Activated naive CD4-positive, alpha-beta T cell treated with anti-CD3 and anti-CD28 coated beads, Interleukin-2, amount 50 U/mL, for 24 hours (primary cell): ENCODE data around the gene PHF21A.
A peak's percentile ranks its signal among the peaks of the same experiment; 100 is the strongest.

Source experiments
- H3K27ac Mint-ChIP-seq: one replicate; pipeline ENCODE4 v1.8.0; 2021; ENCODE audit warnings: mild to moderate bottlenecking, mixed read lengths
- H3K27me3 Mint-ChIP-seq: one replicate; pipeline ENCODE4 v1.8.0; 2021; ENCODE audit warnings: mixed read lengths
- H3K36me3 Mint-ChIP-seq: one replicate; pipeline ENCODE4 v1.8.0; 2021; ENCODE audit warnings: mixed read lengths
- H3K4me1 Mint-ChIP-seq: one replicate; pipeline ENCODE4 v1.8.0; 2021; ENCODE audit warnings: mixed read lengths
- H3K4me3 Mint-ChIP-seq: one replicate; pipeline ENCODE4 v1.8.0; 2021; ENCODE audit warnings: mild to moderate bottlenecking, mixed read lengths
- H3K9me3 Mint-ChIP-seq: one replicate; pipeline ENCODE4 v1.8.0; 2021; ENCODE audit warnings: mixed read lengths

The PHF21A gene

DNA sequence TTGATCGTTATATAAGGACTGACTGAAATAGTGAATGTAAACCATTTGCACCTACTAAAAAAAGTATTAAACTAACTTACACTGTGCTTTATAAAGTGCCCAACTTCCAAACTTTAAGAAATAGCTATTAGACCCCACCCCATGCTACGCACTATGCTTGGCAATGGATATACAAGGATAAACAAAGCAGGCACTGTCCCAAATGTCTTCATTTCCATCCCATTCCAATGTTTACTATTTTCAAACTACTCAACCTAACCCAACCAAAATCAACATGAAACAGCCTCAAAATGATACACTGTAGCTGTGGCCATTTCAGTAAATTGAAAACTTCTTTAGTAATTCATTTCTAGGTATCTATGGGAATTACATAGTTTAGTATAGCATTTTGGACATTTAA lies 12.5 kb downstream of the PHF21A start:
- Mint-ChIP-seq H3K36me3 (no peaks in the 10 kb centered on the region), H3K4me1 (peaks cover 39% of the 10 kb centered on the region), H3K27me3 (no peaks in the 10 kb centered on the region), H3K9me3 (no peaks in the 10 kb centered on the region), H3K4me3 (no peak overlapping the region), H3K27ac (no peak overlapping the region)

- H3K4me1 Mint-ChIP-seq, result peaks cover 37% of the 10 kb centered on the region
- H3K4me3 Mint-ChIP-seq, result no peak overlapping the region
- no peaks in the 10 kb centered on the region for H3K27me3 Mint-ChIP-seq
- H3K27ac Mint-ChIP-seq, result no peak overlapping the region
- no peaks in the 10 kb centered on the region for H3K9me3 Mint-ChIP-seq
- H3K36me3 Mint-ChIP-seq, result no peaks in the 10 kb centered on the region
Measured at GRCh38 chr11:46107780-46108179, 13.5 kb downstream of the PHF21A start.

GRCh38 chr11:46107408-46107718 lies 13.9 kb downstream of the PHF21A start:
- Mint-ChIP-seq H3K27ac (no peak overlapping the region), H3K27me3 (no peaks in the 10 kb centered on the region), H3K9me3 (no peaks in the 10 kb centered on the region), H3K4me1 (peaks cover 37% of the 10 kb centered on the region), H3K4me3 (no peak overlapping the region), H3K36me3 (no peaks in the 10 kb centered on the region)

DNA sequence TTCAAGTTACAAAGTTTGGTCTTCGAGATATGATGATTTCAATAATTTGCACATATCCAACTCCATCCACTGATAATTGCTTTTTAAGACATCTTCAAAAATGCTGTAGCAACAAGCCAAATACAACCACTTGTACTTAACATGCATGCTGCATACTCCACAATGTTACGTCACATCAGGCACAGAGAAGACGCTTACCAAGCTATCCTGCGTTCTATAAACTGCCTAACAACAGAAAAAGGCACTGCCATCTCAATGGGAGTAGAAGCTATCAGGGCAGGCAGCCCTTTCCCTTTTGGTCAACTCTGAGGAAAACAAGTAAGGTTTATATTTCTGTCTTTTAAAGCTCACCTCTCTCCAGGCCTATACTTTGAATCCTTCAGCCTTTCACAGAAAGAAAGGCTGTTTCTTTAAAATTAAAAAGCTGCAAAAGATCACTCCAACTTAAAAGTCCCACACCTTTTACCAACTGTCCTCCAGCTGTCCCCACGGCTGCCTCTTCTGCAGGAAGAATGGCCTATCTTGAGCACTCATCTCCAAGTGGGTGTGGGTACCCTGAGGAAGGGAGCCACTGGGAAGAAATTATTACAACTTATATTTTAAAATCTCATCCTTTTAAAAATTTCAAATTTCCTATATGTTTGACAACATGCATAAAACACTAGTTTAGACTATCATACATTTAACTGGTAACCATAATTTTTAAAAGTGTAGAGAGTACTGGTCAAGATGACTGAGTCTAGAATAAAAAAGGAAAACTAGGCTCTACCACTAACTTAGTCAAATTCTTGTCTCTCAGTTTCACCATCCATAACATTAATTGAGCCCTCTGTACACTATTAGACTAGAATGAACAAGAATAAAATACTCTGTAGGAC lies 14.5 kb downstream of the PHF21A start:
- no peaks in the 10 kb centered on the region for H3K36me3 Mint-ChIP-seq
- H3K9me3 Mint-ChIP-seq, result no peaks in the 10 kb centered on the region
- peaks cover 37% of the 10 kb centered on the region for H3K4me1 Mint-ChIP-seq
- no peak overlapping the region for H3K27ac Mint-ChIP-seq
- H3K4me3 Mint-ChIP-seq, result no peak overlapping the region
- H3K27me3 Mint-ChIP-seq, result no peaks in the 10 kb centered on the region

DNA sequence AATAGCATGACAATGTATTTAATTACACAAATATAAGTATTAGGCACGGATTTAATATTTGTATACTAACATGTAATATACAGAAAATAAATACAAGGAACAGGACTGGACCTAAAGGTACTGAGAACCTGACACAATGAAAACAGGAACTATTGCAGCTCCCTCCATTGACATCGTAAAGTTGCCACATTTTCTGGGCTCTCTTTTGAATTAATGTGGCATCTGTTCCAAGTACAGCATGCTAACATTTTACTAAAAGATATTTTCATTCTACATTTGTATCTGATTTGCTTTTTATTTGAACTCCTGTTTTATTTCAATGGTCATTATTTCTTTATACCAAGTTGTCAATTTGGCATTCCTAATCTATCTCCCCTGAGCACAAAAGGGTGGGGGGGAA lies 15.3 kb downstream of the PHF21A start:
- peaks cover 40% of the 10 kb centered on the region for H3K4me1 Mint-ChIP-seq
- no peaks in the 10 kb centered on the region for H3K9me3 Mint-ChIP-seq
- H3K36me3 Mint-ChIP-seq, result no peaks in the 10 kb centered on the region
- no peak overlapping the region for H3K27ac Mint-ChIP-seq
- H3K27me3 Mint-ChIP-seq, result no peaks in the 10 kb centered on the region
- H3K4me3 Mint-ChIP-seq, result no peak overlapping the region

DNA sequence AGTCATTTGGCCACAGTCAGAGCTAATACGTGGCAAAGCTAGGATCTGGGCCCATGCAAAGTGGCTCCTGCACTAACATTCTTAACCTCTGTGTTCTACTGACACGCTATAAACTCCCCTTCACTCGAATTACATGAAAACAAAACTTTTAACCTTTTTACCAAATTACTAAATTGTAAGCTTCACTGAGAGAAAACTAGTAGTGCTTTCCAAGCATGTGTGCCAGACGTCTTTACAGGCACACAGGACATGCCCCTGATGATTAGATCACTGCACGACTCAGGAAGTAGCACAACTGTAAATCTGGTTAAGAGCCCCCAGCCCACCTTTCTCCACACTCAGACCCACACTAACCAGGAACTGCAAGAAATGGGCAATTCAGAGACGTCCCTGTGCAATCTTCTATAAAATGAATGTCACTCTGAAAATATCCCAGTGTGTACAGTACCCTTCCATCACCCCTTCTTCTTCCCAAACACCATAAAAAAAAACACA lies 16.1 kb downstream of the PHF21A start:
- no peak overlapping the region for H3K27ac Mint-ChIP-seq
- H3K36me3 Mint-ChIP-seq, result no peaks in the 10 kb centered on the region

GRCh38 chr11:46102843-46103242 lies 18.4 kb downstream of the PHF21A start:
- Mint-ChIP-seq H3K36me3 (no peaks in the 10 kb centered on the region), H3K4me3 (no peak overlapping the region), H3K4me1 (peaks cover 69% of the 10 kb centered on the region), H3K27me3 (no peaks in the 10 kb centered on the region), H3K27ac (no peak overlapping the region), H3K9me3 (no peaks in the 10 kb centered on the region)

More for the DNA sequence above, 16.1 kb downstream of the PHF21A start:
- peaks cover 46% of the 10 kb centered on the region for H3K4me1 Mint-ChIP-seq
- no peaks in the 10 kb centered on the region for H3K9me3 Mint-ChIP-seq
- H3K4me3 Mint-ChIP-seq, result no peak overlapping the region
- no peaks in the 10 kb centered on the region for H3K27me3 Mint-ChIP-seq

DNA sequence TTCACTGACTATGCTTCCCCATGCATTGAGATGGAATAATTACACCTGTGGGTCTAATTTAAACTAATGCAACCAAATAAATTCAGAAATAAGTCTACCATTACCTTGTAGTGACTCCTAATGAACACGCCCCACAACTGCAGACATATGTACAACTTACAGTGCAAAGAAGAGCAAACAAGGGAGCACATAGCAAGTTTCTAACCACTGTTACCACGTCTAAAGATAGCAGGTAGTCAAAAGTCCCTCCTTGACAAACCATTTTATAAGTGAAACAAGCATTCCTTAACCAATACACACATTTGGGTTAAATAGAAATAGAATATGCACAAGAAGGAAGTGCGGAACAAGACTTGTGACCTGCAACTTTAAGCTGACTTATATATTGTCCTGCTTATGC lies 20.6 kb downstream of the PHF21A start:
- Mint-ChIP-seq H3K27me3 (no peaks in the 10 kb centered on the region), H3K9me3 (no peaks in the 10 kb centered on the region), H3K4me3 (peak overlapping the region; percentile 83), H3K27ac (no peak overlapping the region), H3K36me3 (peaks cover 10% of the 10 kb centered on the region), H3K4me1 (peaks cover 79% of the 10 kb centered on the region)

DNA sequence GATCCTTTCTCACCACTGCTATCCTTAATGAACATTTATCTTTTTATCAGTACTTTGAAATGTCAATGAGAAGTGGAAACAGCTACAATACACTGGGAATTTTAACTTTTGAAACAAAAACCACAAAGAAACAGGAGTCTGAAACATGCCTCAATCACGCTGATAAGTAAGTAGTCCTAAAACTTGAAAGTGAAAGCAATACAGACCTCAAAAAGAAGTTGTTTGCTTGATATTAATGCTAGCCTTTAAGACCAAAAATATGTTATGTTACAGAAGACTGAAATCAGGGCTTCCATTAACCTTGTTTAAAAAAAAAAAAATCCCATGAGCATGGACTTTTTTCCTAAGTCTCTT lies 21.3 kb downstream of the PHF21A start:
- Mint-ChIP-seq H3K36me3 (peaks cover 10% of the 10 kb centered on the region), H3K27ac (peak overlapping the region; percentile 93), H3K27me3 (no peaks in the 10 kb centered on the region), H3K4me3 (peak overlapping the region; percentile 83), H3K9me3 (no peaks in the 10 kb centered on the region), H3K4me1 (peaks cover 71% of the 10 kb centered on the region)

GRCh38 chr11:46090375-46090774 lies 30.9 kb downstream of the PHF21A start:
- H3K4me1 Mint-ChIP-seq, result peaks cover 9% of the 10 kb centered on the region
- H3K36me3 Mint-ChIP-seq, result peaks cover 11% of the 10 kb centered on the region
- H3K27ac Mint-ChIP-seq, result no peak overlapping the region
- no peaks in the 10 kb centered on the region for H3K9me3 Mint-ChIP-seq
- H3K27me3 Mint-ChIP-seq, result no peaks in the 10 kb centered on the region
- no peak overlapping the region for H3K4me3 Mint-ChIP-seq

DNA sequence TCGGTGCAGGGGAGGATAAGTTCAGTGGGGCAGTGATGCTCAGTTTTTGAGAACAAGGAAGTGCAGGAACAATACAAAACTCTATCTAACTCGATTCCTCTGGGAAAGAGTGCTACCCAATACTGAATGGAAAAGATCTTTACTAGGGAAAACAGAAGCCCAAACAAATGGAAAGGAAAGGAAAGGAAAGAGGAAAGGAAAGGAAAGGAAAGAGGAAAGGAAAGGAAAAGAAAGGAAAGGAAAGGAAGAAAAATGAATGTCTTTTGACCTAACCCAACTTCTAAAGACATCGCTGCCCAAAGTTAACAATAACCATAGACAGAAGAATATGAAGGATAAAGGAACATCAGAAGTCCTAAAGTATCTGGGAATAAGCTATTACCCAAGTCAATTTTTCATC lies 41.6 kb downstream of the PHF21A start:
- Mint-ChIP-seq H3K27me3 (no peaks in the 10 kb centered on the region), H3K36me3 (peaks cover 12% of the 10 kb centered on the region), H3K4me3 (no peak overlapping the region), H3K27ac (no peak overlapping the region), H3K4me1 (peaks cover 4% of the 10 kb centered on the region), H3K9me3 (no peaks in the 10 kb centered on the region)

DNA sequence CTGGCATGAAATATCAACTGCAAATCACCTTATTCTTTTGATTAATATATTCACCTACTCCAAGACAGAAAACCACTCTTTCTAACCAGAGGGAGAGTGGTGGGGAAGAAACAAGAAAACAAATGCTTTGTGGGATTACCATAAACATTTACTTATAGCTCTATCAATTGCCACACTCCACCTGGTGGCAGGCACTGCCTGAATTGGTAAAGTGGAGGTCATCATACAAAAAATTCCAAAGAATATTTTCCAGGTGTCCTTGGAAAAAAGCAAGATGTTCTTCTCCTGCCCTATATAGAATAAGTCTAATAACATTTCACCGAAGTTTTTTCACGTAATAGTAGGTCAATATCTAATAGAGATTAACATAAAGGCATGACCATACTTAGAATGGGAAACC lies 45.3 kb downstream of the PHF21A start:
- Mint-ChIP-seq H3K36me3 (peaks cover 12% of the 10 kb centered on the region), H3K9me3 (no peaks in the 10 kb centered on the region), H3K4me3 (no peak overlapping the region), H3K4me1 (peaks cover 10% of the 10 kb centered on the region), H3K27me3 (no peaks in the 10 kb centered on the region), H3K27ac (no peak overlapping the region)

GRCh38 chr11:46075168-46075567 lies 46.1 kb downstream of the PHF21A start:
- no peak overlapping the region for H3K27ac Mint-ChIP-seq
- H3K9me3 Mint-ChIP-seq, result no peaks in the 10 kb centered on the region
- H3K4me1 Mint-ChIP-seq, result peaks cover 10% of the 10 kb centered on the region
- no peaks in the 10 kb centered on the region for H3K27me3 Mint-ChIP-seq
- no peak overlapping the region for H3K4me3 Mint-ChIP-seq
- H3K36me3 Mint-ChIP-seq, result peaks cover 12% of the 10 kb centered on the region

DNA sequence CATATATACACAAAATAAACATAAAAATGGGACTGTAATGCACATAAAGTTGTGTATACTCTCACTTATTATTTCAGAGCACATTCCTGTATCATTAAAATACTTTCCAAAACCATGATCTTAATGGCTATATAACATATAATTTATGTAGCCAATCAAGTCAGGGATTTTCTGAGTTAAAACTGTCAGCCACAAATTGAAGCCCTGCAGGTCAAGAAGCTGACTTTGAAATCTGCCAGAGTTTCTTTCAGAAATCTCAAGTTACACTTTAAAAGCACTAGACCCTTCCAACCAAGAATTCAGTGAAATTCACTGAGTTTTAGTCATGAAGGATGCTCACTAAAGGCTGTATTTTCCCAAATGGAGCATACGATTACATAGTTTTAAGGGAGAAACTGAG lies 47.6 kb downstream of the PHF21A start:
- Mint-ChIP-seq H3K4me3 (no peak overlapping the region), H3K4me1 (peaks cover 15% of the 10 kb centered on the region), H3K27ac (no peak overlapping the region), H3K9me3 (no peaks in the 10 kb centered on the region), H3K27me3 (no peaks in the 10 kb centered on the region), H3K36me3 (peaks cover 11% of the 10 kb centered on the region)

GRCh38 chr11:46072172-46072964 lies 48.9 kb downstream of the PHF21A start:
- Mint-ChIP-seq H3K4me3 (no peak overlapping the region), H3K27ac (no peak overlapping the region), H3K9me3 (no peaks in the 10 kb centered on the region), H3K36me3 (peaks cover 14% of the 10 kb centered on the region), H3K4me1 (peaks cover 21% of the 10 kb centered on the region), H3K27me3 (no peaks in the 10 kb centered on the region)

- Mint-ChIP-seq H3K27me3 (no peaks in the 10 kb centered on the region), H3K9me3 (no peaks in the 10 kb centered on the region), H3K4me3 (no peak overlapping the region), H3K36me3 (peaks cover 17% of the 10 kb centered on the region), H3K27ac (no peak overlapping the region), H3K4me1 (peaks cover 27% of the 10 kb centered on the region)
Measured at GRCh38 chr11:46071091-46071490, 50.2 kb downstream of the PHF21A start.
